ENCODE data around the gene RNF144A. TPM values are rescaled to one million over a fixed set of nuclear protein-coding genes. Genes with fewer than 3 reads are reported as not detected.

Gene RNF144A
- total RNA-seq, 1 experiment from 2014 or later, result 13.0 TPM

- POLR2A ChIA-PET, result no interaction called here
Measured at GRCh38 chr2:7024261-7024660, 107.0 kb downstream of the RNF144A start.

GRCh38 chr2:7025082-7025481, 107.9 kb downstream of the RNF144A start:
- DNase-seq (ENCODE audit: low read depth, low spot score), result no peak
- ChIA-PET CTCF (no interaction called here), RAD21 (ENCODE audit: low non-redundant PET in 1 of 2, low total read pairs in 2 of 2, uncharacterized antibody in 2 of 2, unreplicated experiment in 2 of 2) (no interaction called here), POLR2A (no interaction called here)
- H3K4me2 ChIP-seq (ENCODE audit: low read length), result no peak overlapping the region
- no peaks in the 10 kb centered on the region for H3K4me1 ChIP-seq (ENCODE audit: control insufficient read depth in 1 of 2, insufficient read depth in 2 of 2, low read length in 2 of 2)
- BruUV-seq (replicated peaks), result no TSS peak
- H3K36me3 ChIP-seq (ENCODE audit: control insufficient read depth in 1 of 2, insufficient read depth in 2 of 2, low read length in 2 of 2), result peaks cover 2 to 4% of the 10 kb centered on the region in 2 experiments; a peak in 2 of 4 replicates
- H3K9ac ChIP-seq (ENCODE audit: low read length), result no peak overlapping the region
- ATAC-seq, result no peak
- H4K20me1 ChIP-seq (ENCODE audit: insufficient read depth), result no peaks in the 10 kb centered on the region
- no peaks in the 10 kb centered on the region for H3K27me3 ChIP-seq (ENCODE audit: insufficient read depth, low read length)
- H3K9me2 ChIP-seq (ENCODE audit: insufficient read depth), result no peaks in the 10 kb centered on the region
- no peaks in the 10 kb centered on the region for H3K79me2 ChIP-seq (ENCODE audit: insufficient read depth, low read length)
- no peak overlapping the region for H3K27ac ChIP-seq (ENCODE audit: low read depth, low read length)
- no peak overlapping the region for H2AFZ ChIP-seq (ENCODE audit: low read depth, low read length, poor library complexity, severe bottlenecking)
- no peaks in the 10 kb centered on the region for H3K9me3 ChIP-seq (ENCODE audit: control insufficient read depth in 1 of 2, insufficient read depth in 1 of 2, low read depth in 1 of 2, low read length in 2 of 2)
- TF ChIP-seq CBX3 (IDR thresholded peaks at IDR 0.05; ENCODE audit: low read depth) (no peak), ZBTB33 (IDR thresholded peaks at IDR 0.05; ENCODE audit: extremely low read depth, insufficient replicate concordance, low read length) (no peak), ELF1 (IDR thresholded peaks at IDR 0.05; ENCODE audit: borderline replicate concordance, low read depth) (no peak), RAD21 (IDR thresholded peaks at IDR 0.05; ENCODE audit: low read depth) (no peak), EZH2phosphoT487 (IDR thresholded peaks at IDR 0.05; ENCODE audit: borderline replicate concordance) (no peak), SRF (IDR thresholded peaks at IDR 0.05; ENCODE audit: low read depth) (peak; percentile 83), FOSL1 (IDR thresholded peaks at IDR 0.05; ENCODE audit: low read depth) (no peak), POLR2A (IDR thresholded peaks at IDR 0.05; ENCODE audit: borderline replicate concordance, extremely low read depth, insufficient read depth, insufficient read length) (no peak)
- no peak overlapping the region for H3K4me3 ChIP-seq (replicated peaks in 1 of 2; ENCODE audit: low read depth in 1 of 2, low read length in 2 of 2)
- intact Hi-C loops (cut with micrococcal nuclease), result no loop called here

More at GRCh38 chr2:7024261-7024660, 107.0 kb downstream of the RNF144A start:
- Histone ChIP-seq H3K36me3 (ENCODE audit: control insufficient read depth in 1 of 2, insufficient read depth in 2 of 2, low read length in 2 of 2) (peaks cover 2 to 4% of the 10 kb centered on the region in 2 experiments; a peak in 2 of 4 replicates), H3K4me3 (replicated peaks in 1 of 2; ENCODE audit: low read depth in 1 of 2, low read length in 2 of 2) (no peak overlapping the region), H3K4me2 (ENCODE audit: low read length) (no peak overlapping the region), H4K20me1 (ENCODE audit: insufficient read depth) (no peaks in the 10 kb centered on the region), H3K9me3 (ENCODE audit: control insufficient read depth in 1 of 2, insufficient read depth in 1 of 2, low read depth in 1 of 2, low read length in 2 of 2) (no peaks in the 10 kb centered on the region), H3K79me2 (ENCODE audit: insufficient read depth, low read length) (no peaks in the 10 kb centered on the region), H2AFZ (ENCODE audit: low read depth, low read length, poor library complexity, severe bottlenecking) (no peak overlapping the region), H3K27me3 (ENCODE audit: insufficient read depth, low read length) (no peaks in the 10 kb centered on the region), H3K9me2 (ENCODE audit: insufficient read depth) (no peaks in the 10 kb centered on the region), H3K4me1 (ENCODE audit: control insufficient read depth in 1 of 2, insufficient read depth in 2 of 2, low read length in 2 of 2) (no peaks in the 10 kb centered on the region), H3K27ac (ENCODE audit: low read depth, low read length) (no peak overlapping the region), H3K9ac (ENCODE audit: low read length) (no peak overlapping the region)
- ChIA-PET CTCF (no interaction called here), RAD21 (ENCODE audit: low non-redundant PET in 1 of 2, low total read pairs in 2 of 2, uncharacterized antibody in 2 of 2, unreplicated experiment in 2 of 2) (no interaction called here)
- intact Hi-C loops (cut with micrococcal nuclease), result no loop called here
- TF ChIP-seq ZFX (IDR thresholded peaks at IDR 0.05) (no peak), FOSL1 (IDR thresholded peaks at IDR 0.05; ENCODE audit: low read depth) (no peak), SIN3A (IDR thresholded peaks at IDR 0.05; ENCODE audit: low read depth) (no peak)
- DNase-seq (ENCODE audit: low read depth, low spot score), result no peak
- BruUV-seq (replicated peaks), result no TSS peak
- no peak for ATAC-seq

Data from HCT116 (cell line).